ENCODE results near the gene SRRM4.

SRRM4 gene

GRCh38 chr12:119158402-119158801 lies 177.1 kb downstream of the SRRM4 start:
- DNase-seq (ENCODE audit: low read depth, low spot score) = no peak

GRCh38 chr12:119159844-119160243 lies 178.5 kb downstream of the SRRM4 start:
- no peak for DNase-seq (ENCODE audit: low read depth, low spot score)

DNA sequence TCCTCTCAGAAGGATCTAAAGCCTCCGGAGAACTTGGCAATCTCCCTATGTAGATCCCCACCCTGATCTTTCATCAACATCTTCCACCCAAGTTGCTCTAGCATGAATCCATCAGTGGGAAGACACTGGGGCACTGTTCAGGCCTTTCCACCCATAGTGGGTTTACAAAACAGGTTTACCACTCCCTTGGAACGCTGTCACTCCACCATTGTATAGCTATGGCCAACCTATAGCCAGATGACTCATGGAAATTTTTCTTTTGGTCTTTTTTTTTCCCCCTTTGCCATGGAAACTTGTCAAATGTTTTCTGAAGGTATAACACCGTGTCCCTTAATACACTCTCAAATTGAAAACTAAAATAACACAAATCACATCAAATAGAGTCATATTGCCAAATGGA lies 186.6 kb downstream of the SRRM4 start:
- no peak for DNase-seq (ENCODE audit: low read depth, low spot score)

GRCh38 chr12:119168721-119169120 lies 187.4 kb downstream of the SRRM4 start:
- DNase-seq (ENCODE audit: low read depth, low spot score) = no peak

GRCh38 chr12:119169150-119169549 lies 187.8 kb downstream of the SRRM4 start:
- no peak for DNase-seq (ENCODE audit: low read depth, low spot score)

DNA sequence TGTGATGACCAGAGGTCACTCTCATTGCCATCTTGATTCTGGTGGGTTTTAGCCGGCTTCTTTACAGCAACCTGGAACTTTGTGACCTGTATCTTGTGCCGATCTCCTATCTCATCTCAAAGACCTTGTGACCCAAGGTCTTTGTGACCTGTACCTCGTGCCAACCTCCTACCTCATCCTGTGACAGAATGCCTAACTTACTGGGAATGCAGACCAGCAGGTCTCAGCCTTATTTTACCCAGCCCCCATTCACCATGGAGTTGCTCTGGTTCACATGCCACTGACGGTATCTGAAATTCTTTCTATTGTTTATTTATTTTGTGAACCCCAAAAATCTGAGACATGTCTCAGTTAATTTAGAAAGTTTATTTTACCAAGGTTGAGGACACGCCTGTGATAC lies 189.9 kb downstream of the SRRM4 start:
- DNase-seq (ENCODE audit: low read depth, low spot score) = no peak

- DNase-seq (ENCODE audit: low read depth, low spot score) = no peak
Measured at GRCh38 chr12:119171691-119172425, 190.5 kb downstream of the SRRM4 start.

- no peak for DNase-seq (ENCODE audit: low read depth, low spot score)
Measured at GRCh38 chr12:119175081-119175480, 193.7 kb downstream of the SRRM4 start.

GRCh38 chr12:119176267-119177055 lies 195.1 kb downstream of the SRRM4 start:
- no peak for DNase-seq (ENCODE audit: low read depth, low spot score)

- no peak for DNase-seq (ENCODE audit: low read depth, low spot score)
Measured at GRCh38 chr12:119177056-119177325, 195.7 kb downstream of the SRRM4 start.

DNA sequence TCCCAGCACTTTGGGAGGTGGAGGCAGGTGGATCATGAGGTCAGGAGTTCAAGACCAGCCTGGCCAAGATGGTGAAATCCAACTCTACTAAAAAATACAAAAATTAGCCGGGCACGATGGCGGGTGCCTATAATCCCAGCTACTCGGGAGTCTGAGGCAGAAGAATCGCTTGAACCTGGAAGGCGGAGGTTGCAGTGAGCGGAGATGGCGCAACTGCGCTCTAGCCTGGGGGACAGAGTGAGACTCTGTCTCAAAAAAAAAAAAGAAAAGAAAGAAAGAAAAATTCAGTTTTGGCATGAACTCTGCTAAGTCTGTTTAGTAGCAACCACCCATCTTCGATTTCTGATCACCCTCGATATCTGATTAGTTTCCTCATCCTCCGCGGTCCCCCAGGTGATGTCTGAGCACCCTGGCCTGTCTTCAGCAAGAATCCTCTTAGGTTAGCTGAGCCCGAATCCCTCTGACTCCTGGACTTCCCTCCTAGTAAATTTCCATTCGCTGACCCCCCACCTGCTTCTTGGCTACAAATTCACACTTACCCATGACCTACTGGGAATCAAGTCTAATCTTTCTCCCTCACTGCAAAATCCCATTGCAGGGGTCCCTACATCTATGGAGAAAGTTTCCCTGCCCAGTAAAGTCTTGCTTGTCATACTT lies 196.5 kb downstream of the SRRM4 start:
- DNase-seq (ENCODE audit: low read depth, low spot score) = no peak

DNA sequence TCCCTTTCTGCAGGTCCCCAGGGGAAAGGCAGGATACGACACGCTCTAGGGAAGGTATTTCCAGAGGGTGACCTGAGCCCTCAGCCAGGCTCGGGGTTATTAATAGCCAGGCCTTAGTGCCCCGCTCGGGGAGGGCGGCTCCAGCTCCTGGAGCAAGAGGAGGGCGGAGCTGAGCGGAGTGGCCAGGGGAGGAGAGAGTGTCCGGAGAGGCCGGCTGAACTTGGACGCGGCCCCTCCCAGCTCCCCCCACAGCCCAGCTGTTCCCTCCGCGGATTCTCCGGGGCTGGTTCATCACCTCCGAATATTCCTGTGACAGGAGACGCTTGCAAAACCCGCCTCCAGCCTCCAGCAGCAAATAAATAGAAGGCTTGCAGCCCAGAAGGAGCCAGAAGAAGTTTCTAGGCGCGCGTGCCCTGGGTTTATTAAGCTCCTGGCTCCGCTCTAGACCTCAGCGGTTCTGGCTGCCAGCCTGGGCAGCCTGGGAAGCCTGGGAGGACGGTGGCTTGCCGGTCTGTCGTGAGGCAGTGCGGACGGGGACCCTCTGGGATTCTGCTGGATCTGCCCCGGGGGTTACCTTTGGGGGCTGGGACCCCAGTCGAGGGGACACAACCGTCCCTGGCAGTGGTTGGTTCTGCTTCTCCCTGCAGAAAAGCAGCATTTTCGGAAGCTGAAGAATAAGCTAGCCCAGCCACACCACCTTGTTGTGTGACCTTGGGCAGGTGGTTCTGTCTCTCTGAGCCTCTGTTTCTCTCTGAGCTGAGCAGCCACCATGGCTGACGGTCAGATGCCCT lies 197.4 kb downstream of the SRRM4 start, which contains the start of gene HSPB8:
Gene HSPB8, plus strand, starts transcription at position 388 of the 791 bp plus-strand sequence. Its CDS starts 382 bp downstream, at position 770.
- DNase-seq (ENCODE audit: low read depth, low spot score) = no peak

- DNase-seq (ENCODE audit: low read depth, low spot score) = no peak
Measured at GRCh38 chr12:119179335-119180021, 198.1 kb downstream of the SRRM4 start.

DNA sequence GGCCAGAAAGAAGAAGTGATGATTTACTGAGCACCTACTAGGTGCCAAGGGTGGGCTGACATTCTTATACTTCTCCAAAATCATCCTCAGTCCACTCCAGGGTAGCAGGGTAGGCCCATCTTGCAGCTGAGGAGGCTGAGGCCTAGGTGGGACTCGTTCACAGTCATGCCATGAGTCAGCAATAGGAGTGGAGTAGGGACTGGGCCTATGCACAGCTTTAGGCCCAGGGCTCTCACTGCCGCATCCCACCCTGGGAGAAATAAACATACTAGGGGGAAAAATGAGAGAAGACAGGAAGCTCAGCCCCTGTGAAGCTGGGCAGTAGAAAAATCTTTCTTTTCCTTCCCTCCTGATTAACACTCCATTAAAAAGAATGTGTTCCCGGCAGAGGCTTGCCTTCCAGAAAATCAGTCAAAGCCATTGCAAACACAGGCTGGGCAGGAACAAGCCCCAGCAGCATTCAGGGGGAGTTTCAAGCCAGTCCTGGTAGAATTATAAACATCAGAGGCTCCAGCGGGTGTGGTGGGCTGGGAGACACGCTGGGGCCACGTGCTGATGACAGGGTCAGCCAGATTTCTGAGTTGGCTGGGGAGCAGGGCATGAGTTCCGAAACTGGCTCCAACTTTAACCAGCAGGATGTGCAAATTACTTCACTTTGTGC lies 199.2 kb downstream of the SRRM4 start:
- DNase-seq (ENCODE audit: low read depth, low spot score) = no peak

GRCh38 chr12:119181202-119181601 lies 199.9 kb downstream of the SRRM4 start:
- DNase-seq (ENCODE audit: low read depth, low spot score) = no peak

- no peak for DNase-seq (ENCODE audit: low read depth, low spot score)
Measured at GRCh38 chr12:119181944-119182343, 200.6 kb downstream of the SRRM4 start.

DNA sequence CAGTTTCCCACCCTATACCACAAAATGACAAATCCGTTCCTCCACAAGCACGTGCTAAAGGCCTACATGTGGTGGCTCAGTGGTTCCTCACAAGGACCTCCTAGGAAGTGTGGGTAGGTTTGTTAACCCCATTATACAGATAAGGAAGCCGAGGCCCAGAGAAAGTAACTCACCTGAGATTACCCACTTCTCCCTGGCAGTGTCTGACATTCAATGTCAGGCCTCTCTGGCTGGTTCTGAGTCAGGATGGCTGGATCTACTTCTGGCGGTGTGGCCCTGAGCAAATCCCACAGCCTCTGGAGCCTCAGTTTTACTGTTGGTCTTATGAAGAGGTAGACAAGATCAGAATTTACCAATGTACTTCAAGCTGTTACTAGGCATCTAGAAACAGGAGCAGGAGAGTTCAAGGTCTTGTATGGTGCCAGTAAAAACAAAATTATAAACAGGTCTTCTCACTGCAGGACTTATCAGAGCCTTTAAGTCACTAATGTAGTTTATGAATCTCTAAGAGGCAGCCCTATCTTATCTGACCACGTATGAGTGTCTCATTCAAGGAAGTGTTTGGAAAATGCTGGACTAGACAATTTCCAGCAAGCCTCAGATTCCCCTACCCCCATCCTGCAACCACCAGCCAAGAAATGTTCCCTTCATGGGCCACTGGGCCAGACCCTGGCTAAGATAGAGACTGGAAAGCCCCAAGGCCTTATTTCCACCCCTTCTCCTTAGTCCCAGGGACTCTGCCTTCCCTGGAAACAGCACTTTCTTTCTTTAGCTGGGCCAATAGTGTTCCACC lies 201.6 kb downstream of the SRRM4 start:
- DNase-seq (ENCODE audit: low read depth, low spot score) = no peak

- no peak for DNase-seq (ENCODE audit: low read depth, low spot score)
Measured at GRCh38 chr12:119183942-119184695, 202.8 kb downstream of the SRRM4 start.

DNA sequence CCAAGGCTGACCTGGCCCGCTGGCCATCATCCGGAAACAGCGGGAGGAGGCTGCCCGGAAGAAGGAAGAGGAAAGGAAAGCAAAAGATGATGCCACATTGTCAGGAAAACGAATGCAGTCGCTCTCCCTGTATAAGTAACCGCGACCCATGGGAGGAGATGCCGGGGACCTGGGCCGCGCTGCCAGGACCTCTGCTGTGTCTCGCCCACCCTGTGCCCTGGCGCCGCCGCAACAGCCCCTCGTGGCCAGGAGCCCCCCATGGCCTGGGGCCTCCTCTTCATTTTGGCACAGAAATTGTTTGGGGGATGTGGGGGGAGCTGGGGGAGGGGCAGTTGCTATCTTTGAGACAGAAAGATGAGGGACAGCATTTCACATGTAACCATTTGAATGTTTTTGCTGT lies 213.9 kb downstream of the SRRM4 start:
- no peak for DNase-seq (ENCODE audit: low read depth, low spot score)

Data from activated naive CD8-positive, alpha-beta T cell treated with anti-CD3 and anti-CD28 coated beads, Interleukin-2, amount 50 U/mL, for 16 hours (primary cell).